GM23338 (cell line): ENCODE results near the gene PRKCQ.

Experiments used
- CREB1 ChIP-seq: fragments of 250-450 bp; sonication (Bioruptor Pico); IDR thresholded peaks from 2 replicates; pipeline ENCODE4 v1.5.0; 2020; ENCODE audit warnings: low read depth, mild to moderate bottlenecking, moderate library complexity
- EZH2 ChIP-seq: fragments of 200-600 bp; sonication (generic); IDR thresholded peaks from one replicate; pipeline ENCODE4 v1.8.0; 2017; ENCODE audit warnings: antibody characterized with exemption, mild to moderate bottlenecking, low read depth; ENCODE audit not compliant: unreplicated experiment
- EZH2phosphoT487 ChIP-seq: fragments of 200-600 bp; sonication (generic); IDR thresholded peaks from one replicate; pipeline ENCODE4 v1.8.1; 2018; ENCODE audit warnings: antibody characterized with exemption; ENCODE audit not compliant: unreplicated experiment
- JUNB ChIP-seq: IDR thresholded peaks from one replicate; pipeline ENCODE4 v1.6.1; 2016; ENCODE audit warnings: antibody characterized with exemption; ENCODE audit not compliant: unreplicated experiment
- NANOG ChIP-seq: IDR thresholded peaks from 2 replicates; pipeline ENCODE4 v1.6.1; 2016; ENCODE audit warnings: antibody characterized with exemption, borderline replicate concordance
- POLR2AphosphoS5 ChIP-seq: IDR thresholded peaks from 2 replicates; pipeline ENCODE4 v1.6.1; 2016; ENCODE audit warnings: antibody characterized with exemption, low read depth
- STAT1 ChIP-seq: IDR thresholded peaks from one replicate; pipeline ENCODE4 v1.6.1; 2016; ENCODE audit warnings: antibody characterized with exemption; ENCODE audit not compliant: unreplicated experiment
- TF ChIP-seq, protein P1 (sequence below), 2 experiments: fragments of 200-600 bp in 1 of 2; sonication (generic) in 1 of 2; conservative IDR thresholded peaks; 2 replicates each; pipeline versions ENCODE4 v1.5.1 to v1.6.1; 2016 to 2017; ENCODE audit warnings: antibody characterized with exemption in 2 of 2, low read depth in 2 of 2, mild to moderate bottlenecking in 2 of 2, moderate library complexity in 1 of 2
- TF ChIP-seq, protein P2 (sequence below): IDR thresholded peaks from one replicate; pipeline ENCODE4 v1.6.1; 2018; ENCODE audit warnings: antibody characterized with exemption; ENCODE audit not compliant: unreplicated experiment

DNA sequence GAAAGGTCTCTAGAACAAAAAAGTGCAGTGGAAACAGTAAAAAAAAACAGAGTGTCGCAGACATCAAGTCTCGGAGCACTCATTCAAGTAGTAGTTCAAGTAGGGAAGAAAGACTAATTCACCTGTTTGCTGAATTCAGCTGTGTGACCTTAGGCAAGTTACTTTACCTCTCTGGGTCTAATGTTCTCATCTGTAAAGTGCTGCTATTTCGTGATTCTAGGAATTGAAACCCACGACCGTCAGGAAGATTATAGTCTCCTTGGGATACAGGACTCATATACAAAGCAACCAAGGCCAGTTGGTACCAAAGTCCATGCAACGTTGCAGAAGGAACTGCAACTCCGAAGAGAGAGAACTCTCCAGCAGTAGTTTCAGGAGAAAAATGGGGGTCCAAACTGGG, 26.1 kb downstream of the PRKCQ start:
- TF ChIP-seq, protein P1, sequence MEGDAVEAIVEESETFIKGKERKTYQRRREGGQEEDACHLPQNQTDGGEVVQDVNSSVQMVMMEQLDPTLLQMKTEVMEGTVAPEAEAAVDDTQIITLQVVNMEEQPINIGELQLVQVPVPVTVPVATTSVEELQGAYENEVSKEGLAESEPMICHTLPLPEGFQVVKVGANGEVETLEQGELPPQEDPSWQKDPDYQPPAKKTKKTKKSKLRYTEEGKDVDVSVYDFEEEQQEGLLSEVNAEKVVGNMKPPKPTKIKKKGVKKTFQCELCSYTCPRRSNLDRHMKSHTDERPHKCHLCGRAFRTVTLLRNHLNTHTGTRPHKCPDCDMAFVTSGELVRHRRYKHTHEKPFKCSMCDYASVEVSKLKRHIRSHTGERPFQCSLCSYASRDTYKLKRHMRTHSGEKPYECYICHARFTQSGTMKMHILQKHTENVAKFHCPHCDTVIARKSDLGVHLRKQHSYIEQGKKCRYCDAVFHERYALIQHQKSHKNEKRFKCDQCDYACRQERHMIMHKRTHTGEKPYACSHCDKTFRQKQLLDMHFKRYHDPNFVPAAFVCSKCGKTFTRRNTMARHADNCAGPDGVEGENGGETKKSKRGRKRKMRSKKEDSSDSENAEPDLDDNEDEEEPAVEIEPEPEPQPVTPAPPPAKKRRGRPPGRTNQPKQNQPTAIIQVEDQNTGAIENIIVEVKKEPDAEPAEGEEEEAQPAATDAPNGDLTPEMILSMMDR (conservative IDR thresholded peaks at IDR 0.05; ENCODE audit: low read depth in 2 of 2) = no peak
- TF ChIP-seq POLR2AphosphoS5 (no peak), EZH2 (no peak), EZH2phosphoT487 (no peak), JUNB (no peak), CREB1 (CRISPR knock-in tag) (no peak), STAT1 (no peak), NANOG (no peak)
- TF ChIP-seq, protein P2, sequence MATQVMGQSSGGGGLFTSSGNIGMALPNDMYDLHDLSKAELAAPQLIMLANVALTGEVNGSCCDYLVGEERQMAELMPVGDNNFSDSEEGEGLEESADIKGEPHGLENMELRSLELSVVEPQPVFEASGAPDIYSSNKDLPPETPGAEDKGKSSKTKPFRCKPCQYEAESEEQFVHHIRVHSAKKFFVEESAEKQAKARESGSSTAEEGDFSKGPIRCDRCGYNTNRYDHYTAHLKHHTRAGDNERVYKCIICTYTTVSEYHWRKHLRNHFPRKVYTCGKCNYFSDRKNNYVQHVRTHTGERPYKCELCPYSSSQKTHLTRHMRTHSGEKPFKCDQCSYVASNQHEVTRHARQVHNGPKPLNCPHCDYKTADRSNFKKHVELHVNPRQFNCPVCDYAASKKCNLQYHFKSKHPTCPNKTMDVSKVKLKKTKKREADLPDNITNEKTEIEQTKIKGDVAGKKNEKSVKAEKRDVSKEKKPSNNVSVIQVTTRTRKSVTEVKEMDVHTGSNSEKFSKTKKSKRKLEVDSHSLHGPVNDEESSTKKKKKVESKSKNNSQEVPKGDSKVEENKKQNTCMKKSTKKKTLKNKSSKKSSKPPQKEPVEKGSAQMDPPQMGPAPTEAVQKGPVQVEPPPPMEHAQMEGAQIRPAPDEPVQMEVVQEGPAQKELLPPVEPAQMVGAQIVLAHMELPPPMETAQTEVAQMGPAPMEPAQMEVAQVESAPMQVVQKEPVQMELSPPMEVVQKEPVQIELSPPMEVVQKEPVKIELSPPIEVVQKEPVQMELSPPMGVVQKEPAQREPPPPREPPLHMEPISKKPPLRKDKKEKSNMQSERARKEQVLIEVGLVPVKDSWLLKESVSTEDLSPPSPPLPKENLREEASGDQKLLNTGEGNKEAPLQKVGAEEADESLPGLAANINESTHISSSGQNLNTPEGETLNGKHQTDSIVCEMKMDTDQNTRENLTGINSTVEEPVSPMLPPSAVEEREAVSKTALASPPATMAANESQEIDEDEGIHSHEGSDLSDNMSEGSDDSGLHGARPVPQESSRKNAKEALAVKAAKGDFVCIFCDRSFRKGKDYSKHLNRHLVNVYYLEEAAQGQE = no peak
